ENCODE data around the gene PKD1L1.

Gene PKD1L1

DNA sequence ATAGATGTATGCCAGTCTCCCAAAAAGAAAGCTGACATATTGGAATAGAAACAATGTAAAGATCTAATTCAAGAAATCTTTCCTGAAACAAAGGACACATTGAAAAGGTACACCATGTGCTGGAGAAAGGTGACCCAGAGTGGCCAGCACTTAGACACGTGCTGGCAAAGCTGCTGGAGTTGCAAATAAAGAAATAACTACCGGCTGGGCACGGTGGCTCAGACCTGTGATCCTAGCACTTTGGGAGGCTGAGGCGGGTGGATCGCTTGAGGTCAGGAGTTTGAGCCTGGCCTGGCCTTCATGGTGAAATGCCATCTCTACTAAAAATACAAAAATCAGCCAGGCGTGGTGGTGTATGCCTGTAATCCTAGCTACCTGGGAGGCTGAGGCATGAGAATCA is 35.9 kb downstream of the PKD1L1 start:
- no peak for ATAC-seq (ENCODE audit: low read depth)
- TF ChIP-seq, protein P1, sequence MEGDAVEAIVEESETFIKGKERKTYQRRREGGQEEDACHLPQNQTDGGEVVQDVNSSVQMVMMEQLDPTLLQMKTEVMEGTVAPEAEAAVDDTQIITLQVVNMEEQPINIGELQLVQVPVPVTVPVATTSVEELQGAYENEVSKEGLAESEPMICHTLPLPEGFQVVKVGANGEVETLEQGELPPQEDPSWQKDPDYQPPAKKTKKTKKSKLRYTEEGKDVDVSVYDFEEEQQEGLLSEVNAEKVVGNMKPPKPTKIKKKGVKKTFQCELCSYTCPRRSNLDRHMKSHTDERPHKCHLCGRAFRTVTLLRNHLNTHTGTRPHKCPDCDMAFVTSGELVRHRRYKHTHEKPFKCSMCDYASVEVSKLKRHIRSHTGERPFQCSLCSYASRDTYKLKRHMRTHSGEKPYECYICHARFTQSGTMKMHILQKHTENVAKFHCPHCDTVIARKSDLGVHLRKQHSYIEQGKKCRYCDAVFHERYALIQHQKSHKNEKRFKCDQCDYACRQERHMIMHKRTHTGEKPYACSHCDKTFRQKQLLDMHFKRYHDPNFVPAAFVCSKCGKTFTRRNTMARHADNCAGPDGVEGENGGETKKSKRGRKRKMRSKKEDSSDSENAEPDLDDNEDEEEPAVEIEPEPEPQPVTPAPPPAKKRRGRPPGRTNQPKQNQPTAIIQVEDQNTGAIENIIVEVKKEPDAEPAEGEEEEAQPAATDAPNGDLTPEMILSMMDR (IDR thresholded peaks at IDR 0.05; ENCODE audit: poor library complexity, severe bottlenecking) = no peak
- no peak overlapping the region for H3K27ac ChIP-seq (ENCODE audit: poor library complexity, severe bottlenecking)
- H3K4me3 ChIP-seq (ENCODE audit: severe bottlenecking) = no peak overlapping the region
- H3K4me1 ChIP-seq (ENCODE audit: insufficient read depth, poor library complexity, severe bottlenecking) = no peaks in the 10 kb centered on the region
- H3K9me3 ChIP-seq (ENCODE audit: severe bottlenecking) = no peaks in the 10 kb centered on the region
- H3K36me3 ChIP-seq (ENCODE audit: low read depth) = no peaks in the 10 kb centered on the region
- no peaks in the 10 kb centered on the region for H3K27me3 ChIP-seq (ENCODE audit: insufficient read depth, poor library complexity, severe bottlenecking)
- no peak for DNase-seq (ENCODE audit: low spot score)

DNA sequence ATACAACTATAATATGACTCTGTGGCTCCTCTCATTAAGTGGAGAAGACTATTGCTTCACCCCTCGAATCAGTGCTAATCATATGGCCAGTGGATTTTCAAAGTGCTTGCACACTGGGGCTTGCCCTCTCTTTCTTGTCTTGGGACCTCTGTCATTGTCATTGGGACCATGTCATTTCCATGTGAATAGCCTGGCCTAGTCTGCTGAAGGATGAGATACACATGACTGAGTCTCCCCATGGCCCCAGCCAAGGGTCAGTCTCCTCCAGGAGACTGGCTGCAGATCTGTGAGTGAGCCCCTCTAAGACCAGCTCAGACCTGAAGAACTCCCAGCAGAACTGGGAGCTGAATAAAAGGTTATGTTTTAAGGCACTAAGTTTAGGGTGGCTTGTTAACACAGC is 39.5 kb downstream of the PKD1L1 start:
- ATAC-seq (ENCODE audit: low read depth) (no peak), DNase-seq (ENCODE audit: low spot score) (no peak)
- no peak overlapping the region for H3K4me3 ChIP-seq (ENCODE audit: severe bottlenecking)
- TF ChIP-seq, protein P1 (IDR thresholded peaks at IDR 0.05; ENCODE audit: poor library complexity, severe bottlenecking) = no peak
- H3K36me3 ChIP-seq (ENCODE audit: low read depth) = no peaks in the 10 kb centered on the region
- H3K27ac ChIP-seq (ENCODE audit: poor library complexity, severe bottlenecking) = no peak overlapping the region
- H3K9me3 ChIP-seq (ENCODE audit: severe bottlenecking) = no peaks in the 10 kb centered on the region
- no peaks in the 10 kb centered on the region for H3K27me3 ChIP-seq (ENCODE audit: insufficient read depth, poor library complexity, severe bottlenecking)
- no peaks in the 10 kb centered on the region for H3K4me1 ChIP-seq (ENCODE audit: insufficient read depth, poor library complexity, severe bottlenecking)

DNA sequence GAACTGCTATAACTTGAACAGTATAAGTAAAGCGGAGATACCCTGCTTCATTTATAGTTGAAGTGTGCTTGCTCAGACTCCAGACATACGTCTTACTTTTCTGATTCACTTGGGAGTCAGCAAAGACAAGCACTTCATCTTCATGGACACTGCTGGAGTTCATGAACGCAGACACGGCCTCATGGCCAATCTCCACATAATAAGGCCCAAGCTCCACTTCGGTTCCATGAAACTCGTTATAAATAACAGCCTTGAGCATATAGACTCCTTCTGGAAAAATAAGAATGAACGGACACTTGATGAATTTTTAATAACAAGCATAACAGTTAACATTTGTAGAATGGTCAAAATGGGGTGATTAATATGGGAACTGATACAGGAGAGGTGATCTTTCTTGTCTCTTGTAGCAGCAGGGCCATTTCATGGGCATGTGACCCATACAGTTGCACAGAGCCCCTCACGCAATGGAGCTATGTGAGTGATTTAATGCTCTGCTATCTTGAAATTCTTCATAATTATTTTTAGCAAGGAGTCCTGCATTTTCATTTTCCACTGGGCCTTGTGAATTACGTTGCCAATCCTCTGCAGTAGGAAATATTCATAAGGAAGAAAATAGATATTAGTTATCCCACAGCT is 40.2 kb downstream of the PKD1L1 start:
- ATAC-seq (ENCODE audit: low read depth) (no peak), DNase-seq (ENCODE audit: low spot score) (no peak)
- H3K4me1 ChIP-seq (ENCODE audit: insufficient read depth, poor library complexity, severe bottlenecking) = no peaks in the 10 kb centered on the region
- TF ChIP-seq, protein P1 (IDR thresholded peaks at IDR 0.05; ENCODE audit: poor library complexity, severe bottlenecking) = no peak
- H3K27ac ChIP-seq (ENCODE audit: poor library complexity, severe bottlenecking) = no peak overlapping the region
- no peak overlapping the region for H3K4me3 ChIP-seq (ENCODE audit: severe bottlenecking)
- H3K9me3 ChIP-seq (ENCODE audit: severe bottlenecking) = no peaks in the 10 kb centered on the region
- no peaks in the 10 kb centered on the region for H3K27me3 ChIP-seq (ENCODE audit: insufficient read depth, poor library complexity, severe bottlenecking)
- H3K36me3 ChIP-seq (ENCODE audit: low read depth) = no peaks in the 10 kb centered on the region

DNA sequence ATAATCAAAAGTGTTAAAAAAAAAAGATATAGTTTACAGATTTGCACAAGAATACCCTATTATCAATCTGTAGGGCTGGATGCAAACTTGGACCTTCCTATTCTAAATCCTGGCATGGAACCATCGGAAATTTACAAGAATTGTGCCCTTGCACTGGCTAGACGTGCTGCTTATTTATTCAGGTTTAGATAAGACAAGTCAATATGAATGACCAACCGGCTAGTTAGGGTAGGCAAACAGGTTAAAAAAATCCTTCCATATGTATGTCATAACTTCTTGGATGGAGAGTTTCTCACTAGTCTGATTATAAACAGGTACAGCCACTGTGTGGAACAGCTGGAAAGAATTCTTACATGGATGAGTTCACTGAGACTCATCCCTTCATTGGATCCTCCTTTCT is 41.4 kb downstream of the PKD1L1 start:
- no peak overlapping the region for H3K4me3 ChIP-seq (ENCODE audit: severe bottlenecking)
- no peak overlapping the region for H3K27ac ChIP-seq (ENCODE audit: poor library complexity, severe bottlenecking)
- DNase-seq (ENCODE audit: low spot score) = no peak
- H3K4me1 ChIP-seq (ENCODE audit: insufficient read depth, poor library complexity, severe bottlenecking) = no peaks in the 10 kb centered on the region
- no peaks in the 10 kb centered on the region for H3K36me3 ChIP-seq (ENCODE audit: low read depth)
- H3K27me3 ChIP-seq (ENCODE audit: insufficient read depth, poor library complexity, severe bottlenecking) = no peaks in the 10 kb centered on the region
- no peaks in the 10 kb centered on the region for H3K9me3 ChIP-seq (ENCODE audit: severe bottlenecking)
- TF ChIP-seq, protein P1 (IDR thresholded peaks at IDR 0.05; ENCODE audit: poor library complexity, severe bottlenecking) = no peak
- ATAC-seq (ENCODE audit: low read depth) = no peak

DNA sequence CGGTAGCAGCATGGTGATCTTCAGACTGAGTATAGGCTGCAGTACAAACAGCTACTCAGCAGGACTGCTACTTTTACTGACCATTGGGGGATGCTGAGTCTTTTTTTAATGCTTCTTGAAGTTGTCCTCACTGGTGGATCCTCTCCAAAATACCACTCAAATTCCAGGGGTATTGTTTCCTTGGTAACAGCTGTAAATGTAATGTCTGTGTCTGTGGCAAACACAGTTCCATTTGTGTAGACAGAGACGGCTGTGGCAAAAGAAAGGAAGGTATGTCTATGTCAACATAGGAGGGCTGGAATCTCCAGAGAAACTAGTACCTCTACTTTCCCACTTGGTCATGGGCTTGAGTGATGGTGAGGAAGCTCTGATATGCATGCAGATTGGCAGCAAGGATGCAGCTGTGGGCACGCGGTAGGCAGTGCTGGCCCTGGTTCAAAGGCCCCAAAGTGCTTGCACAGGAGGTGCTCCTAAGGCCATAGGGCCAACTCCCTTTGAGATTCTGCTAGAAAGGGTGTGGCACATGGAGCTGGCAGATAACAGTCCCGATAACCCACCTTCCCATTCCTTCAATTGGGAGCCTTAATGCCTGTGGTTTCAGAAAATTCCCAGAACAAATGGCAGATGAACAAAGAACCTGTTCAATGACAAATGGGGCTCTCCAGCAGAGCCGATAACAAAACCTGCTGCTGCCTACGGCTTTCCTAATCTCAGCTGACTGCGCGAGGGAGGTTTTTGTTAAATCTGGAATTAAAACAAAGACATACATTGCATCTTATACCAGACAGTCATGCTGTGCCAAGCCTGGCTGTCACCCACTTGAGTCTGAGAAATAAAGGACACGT is 43.0 kb downstream of the PKD1L1 start:
- H3K4me1 ChIP-seq (ENCODE audit: insufficient read depth, poor library complexity, severe bottlenecking) = no peaks in the 10 kb centered on the region
- H3K27ac ChIP-seq (ENCODE audit: poor library complexity, severe bottlenecking) = no peak overlapping the region
- no peak overlapping the region for H3K4me3 ChIP-seq (ENCODE audit: severe bottlenecking)
- no peak for ATAC-seq (ENCODE audit: low read depth)
- no peaks in the 10 kb centered on the region for H3K36me3 ChIP-seq (ENCODE audit: low read depth)
- H3K9me3 ChIP-seq (ENCODE audit: severe bottlenecking) = no peaks in the 10 kb centered on the region
- no peak for DNase-seq (ENCODE audit: low spot score)
- TF ChIP-seq, protein P1 (IDR thresholded peaks at IDR 0.05; ENCODE audit: poor library complexity, severe bottlenecking) = no peak
- no peaks in the 10 kb centered on the region for H3K27me3 ChIP-seq (ENCODE audit: insufficient read depth, poor library complexity, severe bottlenecking)
